Measurements from ENCODE around the gene PRR30. TPM values are rescaled to one million over a fixed set of nuclear protein-coding genes. Genes with fewer than 3 reads are reported as not detected.

Gene PRR30
- total RNA-seq (2022; extraction: Qiagen RNA extraction): not detected in 5 replicates

GRCh38 chr2:27139310-27139709 is at the start of gene PRR30:
Gene PRR30 (minus strand): TSS chr2:27139410. CDS start chr2:27138329, 1,081 bp downstream.

GRCh38 chr2:27148801-27149439 is 9.7 kb upstream of the PRR30 start, which contains the start of gene TCF23:
Gene TCF23 (plus strand): TSS chr2:27149004. CDS start chr2:27149134, 130 bp downstream.

GRCh38 chr2:27133905-27134780 is 5.1 kb downstream of the PRR30 start, which contains the start of gene PREB:
Gene PREB (minus strand): TSS chr2:27134636. CDS start chr2:27134421, 215 bp downstream.

GRCh38 chr2:27123302-27124150 is 15.7 kb downstream of the PRR30 start, which contains the start of gene ABHD1:
Gene ABHD1 (plus strand): TSS chr2:27123815. CDS start chr2:27123949, 134 bp downstream.

GRCh38 chr2:27118525-27119329 is 20.5 kb downstream of the PRR30 start, which contains the start of gene CGREF1:
Gene CGREF1 (minus strand): TSS chr2:27119128. CDS start chr2:27104366, 14,762 bp downstream.

Other genes starting within 250 kb of the PRR30 start
- gene MAPRE3, start 168.8 kb downstream of the PRR30 start, total RNA-seq (2022; extraction: Qiagen RNA extraction): 9.1 to 11.4 TPM (median 9.9 TPM) in 5 replicates
- gene TMEM214, start 106.4 kb downstream of the PRR30 start, total RNA-seq (2022; extraction: Qiagen RNA extraction): 57.8 to 71.3 TPM (median 65.2 TPM) in 5 replicates
- 29.1 to 31.8 TPM (median 31.1 TPM) in 5 replicates for gene AGBL5, start 87.7 kb downstream of the PRR30 start, total RNA-seq (2022; extraction: Qiagen RNA extraction)
- gene OST4, start 67.8 kb downstream of the PRR30 start, total RNA-seq (2022; extraction: Qiagen RNA extraction): 548 to 576 TPM (median 560 TPM) in 5 replicates
- gene EMILIN1, start 60.8 kb downstream of the PRR30 start, total RNA-seq (2022; extraction: Qiagen RNA extraction): 0.21 to 0.56 TPM (median 0.46 TPM) in 5 replicates
- 7.2 to 11.4 TPM (median 9.8 TPM) in 5 replicates for gene KHK, start 52.6 kb downstream of the PRR30 start, total RNA-seq (2022; extraction: Qiagen RNA extraction)
- gene CGREF1, start 20.3 kb downstream of the PRR30 start, total RNA-seq (2022; extraction: Qiagen RNA extraction): 6.8 to 7.9 TPM (median 7.3 TPM) in 5 replicates
- 1.3 to 1.6 TPM (median 1.3 TPM) in 5 replicates for gene ABHD1, start 15.6 kb downstream of the PRR30 start, total RNA-seq (2022; extraction: Qiagen RNA extraction)
- 44.7 to 60.6 TPM (median 57.0 TPM) in 5 replicates for gene PREB, start 4.8 kb downstream of the PRR30 start, total RNA-seq (2022; extraction: Qiagen RNA extraction)
- gene TCF23, start 9.6 kb upstream of the PRR30 start, total RNA-seq (2022; extraction: Qiagen RNA extraction): not detected in 5 replicates
- gene ATRAID, start 72.6 kb upstream of the PRR30 start, total RNA-seq (2022; extraction: Qiagen RNA extraction): 211 to 221 TPM (median 213 TPM) in 5 replicates
- 56.8 to 66.0 TPM (median 63.6 TPM) in 5 replicates for gene SLC5A6, start 72.9 kb upstream of the PRR30 start, total RNA-seq (2022; extraction: Qiagen RNA extraction)
- 49.7 to 63.9 TPM (median 61.7 TPM) in 5 replicates for gene CAD, start 78.0 kb upstream of the PRR30 start, total RNA-seq (2022; extraction: Qiagen RNA extraction)
- 2.6 to 3.4 TPM (median 3.2 TPM) in 5 replicates for gene SLC30A3, start 123.6 kb upstream of the PRR30 start, total RNA-seq (2022; extraction: Qiagen RNA extraction)
- gene DNAJC5G, start 136.0 kb upstream of the PRR30 start, total RNA-seq (2022; extraction: Qiagen RNA extraction): not detected in 5 replicates
- 0.82 to 1.2 TPM (median 0.95 TPM) in 5 replicates for gene TRIM54, start 143.0 kb upstream of the PRR30 start, total RNA-seq (2022; extraction: Qiagen RNA extraction)
- gene UCN, start 169.0 kb upstream of the PRR30 start, total RNA-seq (2022; extraction: Qiagen RNA extraction): 1.2 to 2.5 TPM (median 1.8 TPM) in 5 replicates
- 71.0 to 91.6 TPM (median 84.4 TPM) in 5 replicates for gene MPV17, start 183.7 kb upstream of the PRR30 start, total RNA-seq (2022; extraction: Qiagen RNA extraction)
- gene GTF3C2, start 217.4 kb upstream of the PRR30 start, total RNA-seq (2022; extraction: Qiagen RNA extraction): 56.0 to 61.4 TPM (median 59.5 TPM) in 5 replicates
- gene EIF2B4, start 230.9 kb upstream of the PRR30 start, total RNA-seq (2022; extraction: Qiagen RNA extraction): 52.8 to 60.6 TPM (median 55.7 TPM) in 5 replicates
- 135 to 144 TPM (median 142 TPM) in 5 replicates for gene SNX17, start 231.2 kb upstream of the PRR30 start, total RNA-seq (2022; extraction: Qiagen RNA extraction)
- 11.8 to 14.7 TPM (median 13.8 TPM) in 5 replicates for gene ZNF513, start 241.3 kb upstream of the PRR30 start, total RNA-seq (2022; extraction: Qiagen RNA extraction)

Data from A549 treated with AZD2906 at 1 μM for 4 hours (cell line).